AG09319 (cell line): ENCODE results near the gene DNAH7.

ENCODE experiments used
- DNase-seq: peaks from one replicate; pipeline ENCODE4 v3.0.0-alpha.2; 2010; ENCODE audit warnings: low read depth; ENCODE audit errors: extremely low read depth
- TF ChIP-seq, protein P1 (sequence below): IDR thresholded peaks from 2 replicates; pipeline ENCODE4 v1.5.1; 2011; ENCODE audit warnings: low read depth, mild to moderate bottlenecking, inconsistent platforms, low read length, moderate library complexity

Gene DNAH7

DNA sequence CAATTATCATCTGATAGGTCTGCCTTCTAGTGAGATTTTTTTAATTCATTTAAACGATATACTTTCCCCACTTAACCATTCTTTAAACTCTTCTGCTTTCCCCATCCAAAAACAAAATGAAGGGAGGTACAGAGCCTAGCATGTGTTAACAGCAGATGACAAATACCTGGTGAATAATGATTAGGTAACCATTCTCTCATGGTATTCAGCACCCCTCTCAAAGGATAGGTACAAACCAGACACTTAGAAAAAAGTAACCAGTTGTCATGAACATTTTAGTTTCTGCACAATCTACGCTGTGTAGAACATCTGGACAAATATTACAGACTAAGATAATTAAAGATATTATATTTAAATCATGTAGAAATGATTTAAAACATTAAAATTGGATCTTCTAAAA is 56.3 kb downstream of the DNAH7 start:
- TF ChIP-seq, protein P1, sequence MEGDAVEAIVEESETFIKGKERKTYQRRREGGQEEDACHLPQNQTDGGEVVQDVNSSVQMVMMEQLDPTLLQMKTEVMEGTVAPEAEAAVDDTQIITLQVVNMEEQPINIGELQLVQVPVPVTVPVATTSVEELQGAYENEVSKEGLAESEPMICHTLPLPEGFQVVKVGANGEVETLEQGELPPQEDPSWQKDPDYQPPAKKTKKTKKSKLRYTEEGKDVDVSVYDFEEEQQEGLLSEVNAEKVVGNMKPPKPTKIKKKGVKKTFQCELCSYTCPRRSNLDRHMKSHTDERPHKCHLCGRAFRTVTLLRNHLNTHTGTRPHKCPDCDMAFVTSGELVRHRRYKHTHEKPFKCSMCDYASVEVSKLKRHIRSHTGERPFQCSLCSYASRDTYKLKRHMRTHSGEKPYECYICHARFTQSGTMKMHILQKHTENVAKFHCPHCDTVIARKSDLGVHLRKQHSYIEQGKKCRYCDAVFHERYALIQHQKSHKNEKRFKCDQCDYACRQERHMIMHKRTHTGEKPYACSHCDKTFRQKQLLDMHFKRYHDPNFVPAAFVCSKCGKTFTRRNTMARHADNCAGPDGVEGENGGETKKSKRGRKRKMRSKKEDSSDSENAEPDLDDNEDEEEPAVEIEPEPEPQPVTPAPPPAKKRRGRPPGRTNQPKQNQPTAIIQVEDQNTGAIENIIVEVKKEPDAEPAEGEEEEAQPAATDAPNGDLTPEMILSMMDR, result no peak
- DNase-seq, result no peak

DNA sequence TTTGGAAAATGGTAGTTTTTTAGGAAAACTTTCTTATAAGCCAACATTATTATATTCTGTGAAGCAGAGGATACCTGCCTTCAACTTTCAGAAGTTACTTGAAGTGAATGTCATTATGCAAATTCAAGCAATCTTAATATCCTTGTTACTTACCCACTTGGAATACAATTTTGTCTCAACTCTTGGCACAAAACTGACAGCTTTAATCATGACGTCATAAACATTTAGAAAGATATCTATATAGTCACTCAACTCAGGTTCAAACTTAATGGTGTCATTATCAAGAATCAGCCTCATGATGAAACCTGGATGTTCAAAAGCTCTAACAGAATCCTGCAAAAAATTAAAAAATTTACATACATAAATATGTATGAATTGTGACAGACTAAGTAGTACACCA is 68.1 kb downstream of the DNAH7 start:
- no peak for DNase-seq
- TF ChIP-seq, protein P1, result no peak

DNA sequence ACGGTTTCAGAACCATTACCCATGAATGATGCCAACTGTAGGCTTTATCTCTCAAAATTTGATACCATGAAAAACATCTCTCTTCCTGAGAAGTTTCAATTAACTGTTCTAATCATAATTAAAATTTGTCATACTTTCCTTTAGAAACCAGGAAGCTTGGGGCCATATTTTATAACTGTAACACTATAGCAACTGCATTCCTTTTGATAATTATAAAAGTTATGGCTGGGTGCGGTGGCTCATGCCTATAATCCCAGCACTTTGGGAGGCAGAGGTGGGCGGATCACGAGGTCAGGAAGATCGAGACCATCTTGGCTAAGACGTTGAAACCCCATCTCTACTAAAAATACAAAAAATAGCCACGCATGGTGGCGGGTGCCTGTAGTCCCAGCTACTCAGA is 70.6 kb downstream of the DNAH7 start:
- DNase-seq, result no peak
- TF ChIP-seq, protein P1, result no peak

DNA sequence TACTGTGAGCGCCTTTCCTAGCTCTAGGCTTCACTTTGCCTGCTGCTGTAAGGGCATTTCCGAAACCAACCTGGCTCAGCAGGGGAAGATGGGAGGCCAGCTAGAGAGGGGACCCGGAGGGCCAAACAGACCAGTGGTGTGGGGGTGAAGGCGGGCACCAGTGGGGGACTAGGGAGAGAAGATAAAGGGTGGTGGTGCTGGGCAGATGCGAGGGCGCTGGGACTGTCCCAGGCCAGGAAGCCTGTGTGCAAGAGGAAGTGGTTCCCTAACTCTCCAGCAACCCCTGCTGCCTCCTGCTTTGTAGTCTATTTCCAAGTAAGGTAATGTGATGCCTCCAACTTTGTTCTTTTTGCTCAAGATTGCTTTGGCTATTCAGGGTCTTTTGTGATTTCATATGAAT is 73.1 kb downstream of the DNAH7 start:
- DNase-seq, result no peak
- TF ChIP-seq, protein P1, result no peak

DNA sequence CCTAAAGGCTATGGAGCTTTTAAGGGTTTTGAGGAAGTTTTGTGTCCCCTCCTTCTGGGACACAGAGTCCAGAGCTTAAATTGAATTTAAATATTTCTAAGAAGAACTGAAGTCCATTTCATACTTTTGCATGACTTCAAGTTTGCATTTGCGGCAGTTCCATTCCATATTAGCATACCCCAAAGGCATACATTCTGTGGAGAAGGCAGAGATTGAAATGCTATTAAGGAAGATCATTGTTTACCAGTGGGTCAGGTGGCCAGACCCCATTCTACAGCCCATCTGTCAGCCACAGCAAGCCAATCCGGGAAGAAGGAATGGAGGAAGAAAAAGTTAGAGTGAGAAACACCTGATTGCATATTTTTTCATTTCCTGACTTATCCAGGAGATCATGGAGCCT is 75.0 kb downstream of the DNAH7 start:
- DNase-seq, result no peak
- TF ChIP-seq, protein P1, result no peak

DNA sequence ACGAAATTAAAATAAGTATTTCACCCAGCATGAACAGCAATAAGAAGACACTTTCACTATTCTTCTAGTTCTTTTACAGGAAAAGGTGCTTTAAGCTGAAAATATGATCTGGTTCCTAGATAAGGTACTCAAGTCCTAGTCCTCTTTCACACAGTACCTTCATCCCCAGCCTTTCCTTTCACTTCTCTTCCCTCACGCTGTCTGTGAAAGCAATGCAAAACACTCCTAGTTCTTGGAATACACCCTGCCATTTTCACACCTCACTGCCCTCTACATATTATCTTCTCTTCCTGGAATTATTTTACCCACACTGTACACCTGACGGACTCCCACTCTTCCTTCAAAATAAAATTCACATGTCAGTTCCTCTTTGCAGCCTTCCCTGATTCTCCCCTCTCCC is 82.9 kb downstream of the DNAH7 start:
- DNase-seq, result no peak
- TF ChIP-seq, protein P1, result no peak

DNA sequence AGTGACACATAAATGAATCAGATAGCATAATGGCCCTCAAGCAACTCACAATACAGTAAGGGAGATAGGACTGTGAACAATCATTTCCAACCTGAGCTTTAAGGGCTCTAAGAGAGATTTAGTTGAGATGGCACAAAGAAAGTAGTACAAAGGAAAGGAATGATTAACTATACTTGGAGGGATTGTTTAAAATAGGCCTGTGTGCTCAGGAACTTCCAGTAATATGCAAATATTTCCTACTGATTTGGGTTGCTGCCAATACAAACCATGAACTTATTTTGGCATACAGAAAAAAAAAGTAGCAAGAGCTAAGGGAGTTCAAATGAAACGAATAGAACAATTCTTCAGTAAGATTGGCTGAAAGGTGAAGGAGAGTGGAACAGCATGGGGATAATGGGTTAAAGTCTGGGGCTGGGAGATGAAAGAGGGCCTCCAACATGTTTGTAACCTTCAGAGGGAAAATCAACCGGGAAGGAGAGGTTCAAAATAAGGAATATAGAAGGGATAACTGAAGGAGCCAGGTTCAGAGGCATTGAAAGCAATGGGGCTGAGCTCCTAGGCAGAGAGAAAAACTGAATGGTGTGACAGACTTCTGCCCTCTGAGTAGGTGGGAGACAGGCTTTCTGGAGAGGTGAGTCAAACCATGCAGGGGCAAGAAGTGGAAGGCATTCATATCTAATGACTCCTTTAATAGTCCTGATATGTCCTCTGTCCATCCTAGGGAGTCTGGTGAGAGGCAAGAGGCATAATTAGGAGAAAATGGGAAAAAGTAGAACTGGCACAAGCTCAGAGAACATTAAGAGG is 83.5 kb downstream of the DNAH7 start:
- TF ChIP-seq, protein P1, result no peak
- no peak for DNase-seq
